PC-3 (cell line): ENCODE data around the gene RDH16.

Experiments used
- EZH2 ChIP-seq: fragments of 300-600 bp; sonication (generic); IDR thresholded peaks from one replicate; pipeline ENCODE4 v1.6.1; 2017; ENCODE audit warnings: antibody characterized with exemption, mild to moderate bottlenecking, low read length; ENCODE audit not compliant: unreplicated experiment
- EZH2phosphoT487 ChIP-seq: fragments of 300-600 bp; sonication (generic); IDR thresholded peaks from 2 replicates; pipeline ENCODE4 v1.6.1; 2018; ENCODE audit warnings: mild to moderate bottlenecking, antibody characterized with exemption, low read length, borderline replicate concordance
- TF ChIP-seq, protein P1 (sequence below): fragments of 300-600 bp; sonication (generic); conservative IDR thresholded peaks from 2 replicates; pipeline ENCODE4 v1.5.1; 2017; ENCODE audit warnings: antibody characterized with exemption, low read depth, mild to moderate bottlenecking, low read length

DNA sequence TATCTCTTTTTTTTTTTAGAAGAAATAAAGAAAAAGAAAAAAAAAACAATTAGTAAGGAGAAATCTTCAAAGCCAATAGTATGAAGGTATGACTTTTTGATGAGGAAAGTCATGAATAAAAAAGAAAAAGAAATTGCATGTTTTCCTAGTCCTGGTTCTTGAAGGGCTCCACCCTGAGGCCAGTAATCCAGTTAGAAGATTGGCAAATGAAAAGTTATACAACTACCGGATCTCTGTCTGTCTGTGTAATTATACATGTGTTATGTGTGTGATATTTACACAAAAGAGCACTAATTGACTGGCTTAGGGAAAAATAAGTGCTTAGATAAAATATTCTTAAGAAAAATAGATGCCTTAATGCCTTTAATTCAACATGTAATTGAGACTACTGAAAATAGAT is 51.6 kb downstream of the RDH16 start:
- TF ChIP-seq, protein P1, sequence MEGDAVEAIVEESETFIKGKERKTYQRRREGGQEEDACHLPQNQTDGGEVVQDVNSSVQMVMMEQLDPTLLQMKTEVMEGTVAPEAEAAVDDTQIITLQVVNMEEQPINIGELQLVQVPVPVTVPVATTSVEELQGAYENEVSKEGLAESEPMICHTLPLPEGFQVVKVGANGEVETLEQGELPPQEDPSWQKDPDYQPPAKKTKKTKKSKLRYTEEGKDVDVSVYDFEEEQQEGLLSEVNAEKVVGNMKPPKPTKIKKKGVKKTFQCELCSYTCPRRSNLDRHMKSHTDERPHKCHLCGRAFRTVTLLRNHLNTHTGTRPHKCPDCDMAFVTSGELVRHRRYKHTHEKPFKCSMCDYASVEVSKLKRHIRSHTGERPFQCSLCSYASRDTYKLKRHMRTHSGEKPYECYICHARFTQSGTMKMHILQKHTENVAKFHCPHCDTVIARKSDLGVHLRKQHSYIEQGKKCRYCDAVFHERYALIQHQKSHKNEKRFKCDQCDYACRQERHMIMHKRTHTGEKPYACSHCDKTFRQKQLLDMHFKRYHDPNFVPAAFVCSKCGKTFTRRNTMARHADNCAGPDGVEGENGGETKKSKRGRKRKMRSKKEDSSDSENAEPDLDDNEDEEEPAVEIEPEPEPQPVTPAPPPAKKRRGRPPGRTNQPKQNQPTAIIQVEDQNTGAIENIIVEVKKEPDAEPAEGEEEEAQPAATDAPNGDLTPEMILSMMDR, result no peak
- TF ChIP-seq EZH2 (no peak), EZH2phosphoT487 (no peak)
